Adrenal gland (tissue), 12 donors: Measurements from ENCODE around the gene POLR2A. TPM values are rescaled to one million over a fixed set of nuclear protein-coding genes. Genes with fewer than 3 reads are reported as not detected.

ENCODE experiments used
- DNase-seq, 7 donors: peaks; one replicate each; pipeline ENCODE4 v3.0.0-alpha.2; 2019 to 2020
- H3K27ac ChIP-seq, 5 donors: fragments of 200-600 bp; sonication (generic) in 4 of 5; 1 replicate in 3 of 5; 2 replicates in 2 of 5; pipeline versions ENCODE4 v1.5.1 to v1.8.0; 2016 to 2020; ENCODE audit warnings: mild to moderate bottlenecking in 1 of 5
- H3K27me3 ChIP-seq: fragments of 200-600 bp; 2 replicates; pipeline ENCODE4 v1.8.0; 2021
- H3K36me3 ChIP-seq, 2 donors: fragments of 200-600 bp; replicated peaks in 1 of 2; 1 replicate in 1 of 2; 2 replicates in 1 of 2; pipeline versions ENCODE4 v1.5.1 to v1.8.0; 2018 to 2022
- H3K4me1 ChIP-seq, 2 donors: fragments of 200-600 bp; replicated peaks in 1 of 2; 1 replicate in 1 of 2; 2 replicates in 1 of 2; pipeline versions ENCODE4 v1.5.1 to v1.8.0; 2018 to 2021
- H3K4me3 ChIP-seq, 4 donors: fragments of 200-600 bp; sonication (generic) in 3 of 4; one replicate each; pipeline ENCODE4 v1.5.1; 2016 to 2018
- H3K9me3 ChIP-seq, 3 donors: fragments of 200-600 bp; sonication (generic) in 1 of 3; replicated peaks in 1 of 3; 1 replicate in 2 of 3; 2 replicates in 1 of 3; pipeline versions ENCODE4 v1.5.1 to v1.8.0; 2016 to 2021
- POLR2A ChIP-seq, 2 donors: fragments of 450-650 bp; IDR thresholded peaks; one replicate each; pipeline ENCODE4 v1.6.1; 2017; ENCODE audit warnings: antibody characterized with exemption in 2 of 2, mild to moderate bottlenecking in 2 of 2, moderate library complexity in 1 of 2
- WGBS, 4 donors: extraction: QIAGEN DNeasy Blood & Tissue Kit in 2 of 4; methylation state at CpG; one replicate each; pipeline versions ENCODE4 v1.1.5 to v1.1.7; 2013 to 2017; 5-methylcytosine and 5-hydroxymethylcytosine counted together
- intact Hi-C, 2 donors: fragments of 100-400 bp; cut with DNase I; formaldehyde crosslinking; loops; one replicate each; pipeline versions ENCODE4 v1.14.1 to v1.15.0; 2022 to 2023
- polyA plus RNA-seq, 3 donors: library from polyadenylated mRNA; stranded (reverse); fragments of 200-250 nt in 2 of 3; fragments of 350-450 nt in 1 of 3; fragmentation: Illumina TruSeq in 1 of 3; extraction: RNeasy Lipid Tissue Mini Kit (QIAGEN cat#74804) in 1 of 3; gene quantifications; one replicate each; pipeline ENCODE4 v1.2.3, GENCODE V29; 2013 to 2014
- total RNA-seq, 9 donors: library from RNA; depleted of rRNA in 4 of 9; stranded (reverse); fragments of >200 nt in 4 of 9; fragments of 120-200 nt in 1 of 9; fragmentation: NEBNext Ultra II Directional in 1 of 9; extraction: Animal tissue kit (Norgen Biotek cat#: 25700) in 1 of 9; gene quantifications; one replicate each; pipeline versions ENCODE4 v1.1.0 to v1.2.4, GENCODE V29; 2013 to 2023
- TF ChIP-seq, protein P1 (sequence below), 6 experiments: fragments of 450-650 bp in 4 of 6; fragments of 200-600 bp in 2 of 6; sonication (generic) in 1 of 6; IDR thresholded peaks; 1 replicate in 5 of 6; 2 replicates in 1 of 6; pipeline versions ENCODE4 v1.5.1 to v1.8.0; 2016 to 2021; ENCODE audit warnings: antibody characterized with exemption in 6 of 6, mild to moderate bottlenecking in 2 of 6, moderate library complexity in 1 of 6
- donor health status: healthy with polysubstance abuse.
- donor health status: Bipolar disorder and iron deficiency.
- donor health status: DM: yes; HTN: yes; CAD: no.
- donor health status: DM: no; HTN: no; CAD: no.
- donor health status: DM: no; HTN: no; CAD: no.
- donor health status: DM: yes; HTN: yes; CAD: no.

The POLR2A gene
- total and polyA plus RNA-seq, 12 donors: 19.3 to 172 (median 87.7) TPM

GRCh38 chr17:7442142-7442541, 42.0 kb upstream of the POLR2A start:
- TF ChIP-seq, protein P1, sequence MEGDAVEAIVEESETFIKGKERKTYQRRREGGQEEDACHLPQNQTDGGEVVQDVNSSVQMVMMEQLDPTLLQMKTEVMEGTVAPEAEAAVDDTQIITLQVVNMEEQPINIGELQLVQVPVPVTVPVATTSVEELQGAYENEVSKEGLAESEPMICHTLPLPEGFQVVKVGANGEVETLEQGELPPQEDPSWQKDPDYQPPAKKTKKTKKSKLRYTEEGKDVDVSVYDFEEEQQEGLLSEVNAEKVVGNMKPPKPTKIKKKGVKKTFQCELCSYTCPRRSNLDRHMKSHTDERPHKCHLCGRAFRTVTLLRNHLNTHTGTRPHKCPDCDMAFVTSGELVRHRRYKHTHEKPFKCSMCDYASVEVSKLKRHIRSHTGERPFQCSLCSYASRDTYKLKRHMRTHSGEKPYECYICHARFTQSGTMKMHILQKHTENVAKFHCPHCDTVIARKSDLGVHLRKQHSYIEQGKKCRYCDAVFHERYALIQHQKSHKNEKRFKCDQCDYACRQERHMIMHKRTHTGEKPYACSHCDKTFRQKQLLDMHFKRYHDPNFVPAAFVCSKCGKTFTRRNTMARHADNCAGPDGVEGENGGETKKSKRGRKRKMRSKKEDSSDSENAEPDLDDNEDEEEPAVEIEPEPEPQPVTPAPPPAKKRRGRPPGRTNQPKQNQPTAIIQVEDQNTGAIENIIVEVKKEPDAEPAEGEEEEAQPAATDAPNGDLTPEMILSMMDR (IDR thresholded peaks at IDR 0.05): no peak
- no peak for TF ChIP-seq POLR2A (IDR thresholded peaks at IDR 0.05)
- intact Hi-C loops: no loop called here
- no peak for DNase-seq
- Histone ChIP-seq H3K9me3 (no peaks in the 10 kb centered on the region), H3K36me3 (no peaks in the 10 kb centered on the region), H3K27me3 (no peaks in the 10 kb centered on the region), H3K4me1 (peaks cover 42 to 53% of the 10 kb centered on the region in 2 donors), H3K27ac (no peak overlapping the region), H3K4me3 (no peak overlapping the region)
- 86 to 100% (median 94%) methylated on average over 2 of the region's 2 CpGs for WGBS, 4 donors

DNA sequence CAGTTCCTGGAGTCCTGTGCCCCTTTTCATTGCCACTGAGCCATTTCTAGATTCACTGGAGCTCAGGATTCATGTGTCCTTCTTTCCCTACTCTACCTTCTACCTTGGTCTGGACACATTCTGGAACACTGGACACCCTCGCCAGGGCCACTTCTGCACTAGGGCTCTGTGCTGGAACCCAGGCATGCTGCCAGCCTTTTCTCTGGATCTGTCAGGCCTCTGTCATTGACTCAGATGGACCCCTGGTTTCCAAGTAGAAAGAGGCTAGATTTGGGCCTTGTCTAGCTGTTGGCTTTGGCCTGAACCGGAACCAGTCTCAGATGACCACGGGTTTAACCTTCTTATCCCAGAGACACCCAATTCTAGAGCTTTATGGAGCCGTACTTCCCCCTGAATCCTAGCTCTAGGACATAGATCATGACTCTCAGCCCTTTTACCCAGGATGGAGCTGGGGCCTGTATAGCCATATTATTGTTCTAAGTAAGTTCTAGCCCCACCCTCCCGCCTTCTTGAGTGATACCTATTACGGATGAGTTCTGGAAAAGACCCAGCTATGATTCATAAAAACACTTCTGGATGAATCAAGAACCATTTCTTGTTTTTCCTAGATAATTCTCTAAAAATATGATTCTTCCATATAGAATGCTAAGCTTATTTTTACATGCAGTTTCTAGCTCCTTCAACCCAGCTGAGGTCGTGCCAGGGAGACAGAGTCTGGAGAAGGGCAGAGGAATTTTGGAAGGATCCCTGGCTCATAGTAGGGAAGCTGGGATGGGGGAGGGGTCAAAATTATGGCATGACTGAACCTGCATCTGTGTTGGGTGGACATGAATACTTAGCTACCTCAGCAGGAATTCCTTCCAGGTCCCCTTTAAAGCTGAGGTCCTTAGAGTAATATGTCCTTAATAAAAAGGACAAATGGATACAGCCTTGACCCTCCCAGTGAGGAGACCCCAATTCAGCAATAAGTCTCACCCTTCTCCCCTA, 40.4 kb upstream of the POLR2A start:
- H3K4me1 ChIP-seq: peaks cover 33 to 46% of the 10 kb centered on the region in 2 donors
- no peaks in the 10 kb centered on the region for H3K9me3 ChIP-seq
- peak overlapping the region; percentile 57 to 91 (median 86) for H3K27ac ChIP-seq
- H3K4me3 ChIP-seq: no peak overlapping the region
- TF ChIP-seq, protein P1 (IDR thresholded peaks at IDR 0.05): no peak
- TF ChIP-seq POLR2A (IDR thresholded peaks at IDR 0.05): no peak
- H3K36me3 ChIP-seq: no peaks in the 10 kb centered on the region
- intact Hi-C loops: no loop called here
- DNase-seq: peak in 1 of 7 donors; percentile 62
- WGBS, 4 donors: 63 to 78% (median 74%) methylated on average over 7 of the region's 7 CpGs
- no peaks in the 10 kb centered on the region for H3K27me3 ChIP-seq

- WGBS, 4 donors: 0 to 5% (median 2%) methylated on average over 7 to 51 of the region's 51 CpGs
- H3K36me3 ChIP-seq: no peaks in the 10 kb centered on the region
- intact Hi-C loops: no loop called here
- peak within 1 kb of the TSS; percentile 59 to 91 (median 86) for H3K27ac ChIP-seq
- TF ChIP-seq, protein P1 (IDR thresholded peaks at IDR 0.05): peak in 3 of 6 experiments; percentile 22 to 40 (median 33)
- TF ChIP-seq POLR2A (IDR thresholded peaks at IDR 0.05): peak; percentile 33 to 66
- no peaks in the 10 kb centered on the region for H3K9me3 ChIP-seq
- peak; percentile 92 to 98 (median 95) for DNase-seq
- peak within 1 kb of the TSS in 2 of 4 donors; percentile 35 to 46 for H3K4me3 ChIP-seq
- H3K27me3 ChIP-seq: no peaks in the 10 kb centered on the region
- peaks cover 26 to 34% of the 10 kb centered on the region in 2 donors for H3K4me1 ChIP-seq
Measured at GRCh38 chr17:7444682-7445618, 39.2 kb upstream of the POLR2A start, which contains the start of gene CHRNB1. CHRNB1 (plus strand) TSS chr17:7445061; CDS start chr17:7445128, 67 bp downstream.
